GM19351 (cell line): ENCODE results near the gene ARHGEF7.
A peak's percentile ranks its signal among the peaks of the same experiment; 100 is the strongest.

ENCODE experiments used
- ATAC-seq: cut with Tn5 transposase; IDR thresholded peaks from one replicate; pipeline ENCODE4 v1.9.1; 2021; ENCODE audit warnings: mild to moderate bottlenecking, moderate library complexity; ENCODE audit not compliant: unreplicated experiment

ARHGEF7 gene

GRCh38 chr13:111131611-111132010 is 16.5 kb downstream of the ARHGEF7 start:
- no peak for ATAC-seq

- no peak for ATAC-seq
Measured at GRCh38 chr13:111132948-111133347, 17.8 kb downstream of the ARHGEF7 start.

GRCh38 chr13:111139452-111139851 is 24.3 kb downstream of the ARHGEF7 start:
- ATAC-seq, result no peak

DNA sequence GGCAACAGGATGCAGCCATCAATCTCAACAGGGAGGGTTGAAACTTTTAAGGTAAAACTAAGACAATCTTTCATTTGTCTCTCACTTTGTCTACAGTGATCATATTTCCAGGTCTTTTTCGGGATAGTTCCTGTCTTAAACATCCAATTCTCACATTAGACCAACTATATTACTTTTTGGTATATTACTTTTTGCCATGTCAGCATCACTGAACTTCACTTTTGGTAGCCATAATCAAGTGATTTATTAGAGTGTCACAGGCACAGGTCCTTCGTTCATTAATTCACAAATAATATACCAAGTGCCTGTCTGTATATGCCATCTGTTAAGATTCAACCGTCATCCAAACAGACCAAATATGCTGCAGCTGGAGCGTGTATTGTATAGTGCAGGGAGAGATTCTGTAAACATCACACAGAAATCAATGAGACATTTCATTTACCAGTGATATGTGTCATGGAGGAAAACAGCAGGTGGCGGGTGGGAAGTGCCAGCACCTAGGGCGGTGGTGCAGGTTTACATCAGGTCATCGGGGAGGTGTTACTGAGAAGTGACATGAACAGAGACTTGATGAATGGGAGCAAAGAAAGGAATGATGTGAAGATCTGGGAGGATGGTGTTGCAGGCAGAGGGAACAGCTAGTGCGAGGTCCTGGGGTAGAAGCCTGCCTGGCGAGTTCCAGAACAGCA is 24.9 kb downstream of the ARHGEF7 start:
- ATAC-seq, result no peak

GRCh38 chr13:111140562-111141105 is 25.5 kb downstream of the ARHGEF7 start:
- no peak for ATAC-seq

GRCh38 chr13:111142472-111142871 is 27.4 kb downstream of the ARHGEF7 start:
- no peak for ATAC-seq

DNA sequence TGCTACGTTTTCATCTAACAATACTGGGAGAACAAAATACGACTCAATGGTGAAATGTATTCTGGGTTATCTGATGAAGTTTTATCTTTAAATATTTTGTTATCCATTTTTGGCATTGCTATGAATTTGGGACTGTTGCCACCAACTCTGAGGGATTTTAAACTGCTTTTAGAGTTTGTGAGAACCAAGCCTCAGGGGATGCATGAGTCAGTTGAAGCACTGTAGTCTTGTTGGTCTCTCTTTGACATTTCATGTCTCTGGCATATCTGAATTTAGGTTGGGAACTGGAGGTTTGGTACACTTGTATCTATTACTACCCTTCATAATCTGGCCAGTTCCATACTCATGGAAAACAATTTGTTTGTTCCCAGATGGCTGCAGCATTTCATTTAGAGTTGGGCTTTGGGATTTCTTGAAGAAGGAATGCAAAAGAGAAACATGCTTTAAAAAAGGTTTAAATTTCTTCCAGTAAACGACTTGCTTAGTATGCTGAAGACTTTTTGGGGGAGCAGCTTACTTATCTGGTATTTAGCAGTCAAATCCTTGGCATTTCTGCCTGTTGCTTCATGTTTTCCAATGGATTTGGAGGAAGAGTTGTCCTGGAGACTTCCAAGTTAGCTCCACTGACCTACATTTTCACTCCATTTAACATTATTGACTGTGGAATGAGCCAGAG is 28.9 kb downstream of the ARHGEF7 start:
- no peak for ATAC-seq

- ATAC-seq, result no peak
Measured at GRCh38 chr13:111145071-111145470, 30.0 kb downstream of the ARHGEF7 start.

GRCh38 chr13:111145506-111145905 is 30.4 kb downstream of the ARHGEF7 start:
- ATAC-seq, result no peak

- no peak for ATAC-seq
Measured at GRCh38 chr13:111152844-111153243, 37.7 kb downstream of the ARHGEF7 start.

DNA sequence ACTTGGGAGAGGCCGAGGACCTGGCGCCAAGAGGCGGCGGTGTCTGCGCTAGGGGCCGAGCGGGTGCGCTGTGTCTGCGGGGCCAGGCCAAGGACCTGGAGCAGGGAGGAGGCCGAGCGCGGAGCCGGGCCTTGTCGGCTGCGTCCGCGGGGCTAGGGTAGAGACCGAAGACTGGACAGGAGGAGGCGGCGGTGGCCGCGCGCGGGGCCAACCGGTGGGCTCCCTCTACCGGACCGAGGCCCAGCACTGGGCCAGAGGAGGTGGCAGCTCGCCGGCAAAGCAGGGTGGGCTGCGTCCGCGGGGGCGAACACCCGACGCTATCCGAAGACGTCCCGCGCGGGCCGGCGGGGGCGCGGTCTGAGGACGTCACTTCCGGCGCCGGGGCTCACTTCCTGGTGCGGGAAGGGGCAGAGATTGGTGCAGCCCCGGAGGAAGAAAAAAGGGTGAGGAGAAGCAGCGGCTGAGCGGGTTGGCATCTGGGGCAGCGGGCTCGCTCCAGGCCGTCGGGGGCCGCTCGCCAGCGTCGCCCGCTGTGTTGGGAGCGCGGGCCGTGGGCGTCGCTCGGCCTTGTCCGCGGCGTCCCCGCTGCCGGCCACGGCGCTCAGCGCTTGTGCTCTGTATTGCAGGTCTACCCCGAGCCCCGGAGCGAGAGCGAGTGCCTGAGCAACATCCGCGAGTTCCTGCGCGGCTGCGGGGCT is 38.3 kb downstream of the ARHGEF7 start:
- peak; percentile 83 for ATAC-seq

- peak; percentile 42 for ATAC-seq
Measured at GRCh38 chr13:111153977-111154332, 38.8 kb downstream of the ARHGEF7 start.

- no peak for ATAC-seq
Measured at GRCh38 chr13:111156421-111156820, 41.3 kb downstream of the ARHGEF7 start.

DNA sequence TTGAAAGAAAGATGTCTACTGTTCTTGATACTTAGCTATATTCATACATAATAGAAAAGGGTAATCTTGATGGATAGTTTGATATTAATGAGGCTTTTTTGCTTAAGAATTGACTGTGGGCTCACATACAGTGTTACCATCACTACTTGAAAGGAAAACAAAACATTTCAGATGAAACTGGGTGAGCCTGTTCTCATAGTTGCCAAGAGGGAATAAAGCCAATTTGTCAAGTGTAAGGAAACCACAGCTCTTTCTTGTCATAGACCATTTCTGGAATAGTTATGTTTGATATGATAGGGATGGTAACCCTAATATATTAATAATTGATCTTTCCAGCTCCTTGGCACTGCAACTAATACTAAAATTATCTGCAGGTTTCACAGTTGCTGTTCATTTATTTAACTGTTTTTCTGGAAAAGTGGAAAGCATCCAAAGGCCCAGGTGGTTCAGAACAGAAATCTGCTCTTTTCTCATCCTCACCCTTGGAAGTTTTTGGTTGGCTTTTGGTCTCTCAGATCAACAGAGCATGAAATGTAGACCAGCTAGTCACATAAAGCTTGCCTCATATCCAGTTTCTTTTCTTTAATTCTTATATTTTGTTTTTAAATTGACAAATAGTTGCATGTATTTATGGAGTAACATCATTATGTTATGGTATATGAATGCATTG is 43.2 kb downstream of the ARHGEF7 start:
- ATAC-seq, result no peak

DNA sequence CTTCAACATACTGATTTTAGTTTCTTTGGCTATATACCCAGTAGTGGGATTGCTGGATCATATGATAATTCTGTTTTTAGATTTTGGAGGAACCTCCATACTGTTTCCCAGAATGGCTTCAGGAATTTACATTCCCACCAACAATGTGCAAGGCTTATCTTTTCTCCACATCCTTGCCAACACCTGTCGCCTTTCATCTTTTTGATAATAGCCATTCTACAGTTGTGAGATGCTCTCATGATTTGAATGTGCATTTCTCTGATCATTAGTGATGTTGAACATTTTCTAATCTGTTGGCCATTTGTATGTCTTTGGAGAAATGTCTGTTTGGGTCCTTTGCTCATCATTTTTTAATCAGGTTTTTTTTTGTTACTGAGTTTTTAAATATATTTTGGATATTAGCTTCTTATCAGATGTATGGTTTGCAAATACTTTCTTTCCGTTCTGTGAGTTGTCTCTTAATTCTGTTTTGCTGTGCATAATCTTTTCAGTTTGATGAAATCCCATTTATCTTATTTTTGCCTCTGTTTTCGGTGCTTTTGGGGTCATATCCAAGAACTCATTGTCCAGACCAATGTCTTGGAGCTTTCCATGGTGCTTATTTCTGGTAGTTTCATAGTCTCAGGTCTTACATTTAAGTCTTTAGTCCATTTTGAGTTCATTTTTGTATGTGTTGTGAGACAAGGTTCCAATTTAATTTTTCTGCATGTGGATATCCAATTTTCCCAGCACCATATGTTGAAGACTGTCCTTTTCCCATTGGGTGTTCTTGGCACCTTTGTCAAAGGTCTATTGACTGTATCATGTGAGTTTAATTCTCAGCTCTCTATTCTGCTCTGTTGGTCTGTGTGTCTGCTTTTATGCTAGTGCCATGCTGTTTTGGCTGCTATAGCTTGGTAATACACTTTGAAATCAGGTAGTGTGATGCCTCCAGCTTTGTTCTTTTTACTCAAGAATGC is 44.5 kb downstream of the ARHGEF7 start:
- no peak for ATAC-seq

- ATAC-seq, result no peak
Measured at GRCh38 chr13:111160648-111161047, 45.5 kb downstream of the ARHGEF7 start.

DNA sequence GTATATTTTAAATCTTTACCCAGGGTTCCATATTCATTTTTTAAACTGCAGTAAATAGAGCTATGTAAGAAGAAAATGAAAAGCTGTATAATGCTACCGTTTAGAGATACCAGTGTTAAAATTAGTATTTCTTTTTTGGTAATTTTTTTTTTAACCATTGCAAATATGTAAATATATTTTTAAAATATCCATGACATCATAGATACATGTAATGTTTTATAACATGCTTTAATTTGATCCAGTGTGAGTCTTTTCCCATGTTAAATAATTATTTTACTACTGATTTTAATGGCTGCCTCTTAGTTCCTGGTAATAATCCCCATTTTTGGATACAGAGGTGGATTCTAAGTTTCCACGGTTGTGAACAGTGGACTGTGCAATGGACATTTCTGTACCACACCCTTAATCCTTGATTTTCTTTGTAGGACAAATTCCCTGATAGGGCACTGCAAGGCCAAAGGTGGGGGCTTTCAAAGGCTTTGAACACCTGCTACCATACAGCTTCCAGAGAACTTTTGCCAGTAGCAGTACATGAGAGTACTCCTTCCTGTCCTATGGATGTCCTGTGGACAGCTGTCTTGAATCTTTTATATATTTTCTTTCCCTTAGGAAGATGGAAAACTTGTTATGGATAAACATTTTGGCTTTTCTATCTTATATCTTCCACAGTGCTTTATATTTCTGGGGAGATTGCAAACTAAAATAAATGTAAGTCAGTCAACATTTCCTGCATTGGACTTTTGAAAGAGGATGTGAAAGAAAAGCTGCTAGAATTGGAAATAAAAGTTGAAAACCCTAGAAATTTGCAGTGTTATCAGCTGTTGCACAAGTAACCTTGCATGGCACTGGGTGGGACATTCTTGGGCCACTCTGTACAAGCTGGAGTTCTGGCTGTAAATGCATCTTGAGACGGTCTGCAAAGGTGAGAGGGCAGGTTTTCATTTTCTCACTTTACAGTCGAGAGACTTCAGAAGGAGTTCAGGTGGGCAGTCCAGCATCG is 46.8 kb downstream of the ARHGEF7 start:
- ATAC-seq, result peak; percentile 41

GRCh38 chr13:111165241-111166010 is 50.3 kb downstream of the ARHGEF7 start:
- ATAC-seq, result peak; percentile 67
